Thyroid gland (tissue), 4 donors: ENCODE measurements around the gene FAM83F.

Source experiments
- CTCF ChIP-seq, 6 experiments: fragments of 200-600 bp in 3 of 6; fragments of 450-650 bp in 3 of 6; sonication (generic) in 3 of 6; IDR thresholded peaks; one replicate each; pipeline ENCODE4 v1.5.1; 2016 to 2019; ENCODE audit warnings: antibody characterized with exemption in 6 of 6, mild to moderate bottlenecking in 2 of 6, inconsistent platforms in 1 of 6, moderate library complexity in 1 of 6
- POLR2A ChIP-seq, 2 donors: fragments of 450-650 bp; IDR thresholded peaks; one replicate each; pipeline ENCODE4 v1.6.1; 2017; ENCODE audit warnings: antibody characterized with exemption in 2 of 2, mild to moderate bottlenecking in 2 of 2, moderate library complexity in 1 of 2

- TF ChIP-seq CTCF (IDR thresholded peaks at IDR 0.05) (no peak), POLR2A (IDR thresholded peaks at IDR 0.05) (no peak)
Measured at GRCh38 chr22:40010746-40011145, 16.0 kb downstream of the FAM83F start.
